Stimulated activated CD8-positive, alpha-beta memory T cell treated with anti-CD3 and anti-CD28 coated beads, Interleukin-4, amount 100 ng/mL, for 48 hours (primary cell): ENCODE results near the gene MYH6.
"Not testable (repeated sequence)": the region's sequence is repeated elsewhere in the genome, so short reads cannot be mapped to it uniquely, and the experiment has no call there.

Experiments
- DNase-seq: peaks from one replicate; pipeline ENCODE4 v3.0.0-alpha.2; 2020

MYH6 gene

GRCh38 chr14:23413681-23414080 lies 5.6 kb upstream of the MYH6 start:
- no peak for DNase-seq

GRCh38 chr14:23411563-23412525 lies 3.8 kb upstream of the MYH6 start:
- no peak for DNase-seq

GRCh38 chr14:23409966-23410635 lies 2.0 kb upstream of the MYH6 start:
- no peak for DNase-seq

- no peak for DNase-seq
Measured at GRCh38 chr14:23409475-23409874, 1.4 kb upstream of the MYH6 start.

GRCh38 chr14:23408307-23408630 lies 196 bp upstream of the MYH6 start:
- DNase-seq, result no peak

- no peak for DNase-seq
Measured at GRCh38 chr14:23406725-23407355, 1.2 kb downstream of the MYH6 start.

- DNase-seq, result no peak
Measured at GRCh38 chr14:23406244-23406643, 1.8 kb downstream of the MYH6 start.

GRCh38 chr14:23405516-23406025 lies 2.5 kb downstream of the MYH6 start:
- no peak for DNase-seq

- DNase-seq, result no peak
Measured at GRCh38 chr14:23405096-23405495, 3.0 kb downstream of the MYH6 start.

- DNase-seq, result no peak
Measured at GRCh38 chr14:23404331-23404900, 3.7 kb downstream of the MYH6 start.

GRCh38 chr14:23403908-23404307 lies 4.2 kb downstream of the MYH6 start:
- no peak for DNase-seq

- DNase-seq, result no peak
Measured at GRCh38 chr14:23403139-23403438, 5.0 kb downstream of the MYH6 start.

- DNase-seq, result no peak
Measured at GRCh38 chr14:23402296-23403138, 5.6 kb downstream of the MYH6 start.

- no peak for DNase-seq
Measured at GRCh38 chr14:23401291-23401690, 6.8 kb downstream of the MYH6 start.

GRCh38 chr14:23400496-23401149 lies 7.5 kb downstream of the MYH6 start:
- not testable (repeated sequence) for DNase-seq

- no peak for DNase-seq
Measured at GRCh38 chr14:23399591-23399990, 8.5 kb downstream of the MYH6 start.

- DNase-seq, result no peak
Measured at GRCh38 chr14:23399136-23399535, 8.9 kb downstream of the MYH6 start.

- no peak for DNase-seq
Measured at GRCh38 chr14:23398348-23398747, 9.7 kb downstream of the MYH6 start.

- no peak for DNase-seq
Measured at GRCh38 chr14:23396781-23397407, 11.2 kb downstream of the MYH6 start.

- DNase-seq, result no peak
Measured at GRCh38 chr14:23396126-23396525, 11.9 kb downstream of the MYH6 start.

- DNase-seq, result no peak
Measured at GRCh38 chr14:23392613-23393012, 15.5 kb downstream of the MYH6 start.
